Measurements from ENCODE around the gene MUSK. TPM values are rescaled to one million over a fixed set of nuclear protein-coding genes. Genes with fewer than 3 reads are reported as not detected.
A peak's percentile ranks its signal among the peaks of the same experiment; 100 is the strongest.

Gene MUSK
- total RNA-seq, 1 experiment from 2014 or later = not detected

DNA sequence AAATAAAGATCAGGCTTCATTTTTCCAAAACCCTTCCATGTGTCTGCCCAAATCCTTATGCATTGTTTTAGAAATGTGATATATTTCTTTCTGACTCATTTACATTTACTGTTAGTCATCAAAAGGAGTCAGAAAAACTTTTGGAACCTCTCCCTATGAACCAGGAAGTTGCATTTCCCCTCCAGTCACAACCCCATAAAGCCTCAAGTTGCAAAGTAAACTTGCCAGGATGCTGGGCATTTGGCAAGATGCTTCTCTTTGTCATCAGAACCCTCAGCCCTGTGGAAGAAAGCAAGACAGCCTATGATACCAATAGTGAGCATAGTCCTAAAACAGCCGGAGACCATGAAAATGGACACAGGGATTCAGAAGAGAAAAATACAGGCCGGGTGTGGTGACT is 84.2 kb downstream of the MUSK start:
- Histone ChIP-seq H3K4me1 (ENCODE audit: control insufficient read depth, insufficient read depth, low read length) (peaks cover 4% of the 10 kb centered on the region; the same call in 1 of the 2 replicates), H3K27me3 (ENCODE audit: control insufficient read depth, insufficient read depth, low read length) (no peaks in the 10 kb centered on the region), H3K27ac (ENCODE audit: low read length) (peak overlapping the region; percentile 2; the same call in 1 of the 2 replicates), H3K9me3 (ENCODE audit: control insufficient read depth, insufficient read depth, low read depth, low read length) (no peaks in the 10 kb centered on the region), H3K36me3 (ENCODE audit: control insufficient read depth, insufficient read depth, low read length) (no peaks in the 10 kb centered on the region), H3K4me3 (ENCODE audit: low read depth in 2 of 2, low read length in 2 of 2) (no peak overlapping the region)
- no peak for TF ChIP-seq TCF7L2 (IDR thresholded peaks at IDR 0.05; ENCODE audit: low read depth, low read length)
- TF ChIP-seq SIN3A (IDR thresholded peaks at IDR 0.05; ENCODE audit: borderline replicate concordance, insufficient read depth, low read depth, low read length) = no peak
- no peak; the same call in 1 of the 2 replicates for TF ChIP-seq POLR2AphosphoS5 (IDR thresholded peaks at IDR 0.05; ENCODE audit: low read depth, low read length)
- TF ChIP-seq, protein P1, sequence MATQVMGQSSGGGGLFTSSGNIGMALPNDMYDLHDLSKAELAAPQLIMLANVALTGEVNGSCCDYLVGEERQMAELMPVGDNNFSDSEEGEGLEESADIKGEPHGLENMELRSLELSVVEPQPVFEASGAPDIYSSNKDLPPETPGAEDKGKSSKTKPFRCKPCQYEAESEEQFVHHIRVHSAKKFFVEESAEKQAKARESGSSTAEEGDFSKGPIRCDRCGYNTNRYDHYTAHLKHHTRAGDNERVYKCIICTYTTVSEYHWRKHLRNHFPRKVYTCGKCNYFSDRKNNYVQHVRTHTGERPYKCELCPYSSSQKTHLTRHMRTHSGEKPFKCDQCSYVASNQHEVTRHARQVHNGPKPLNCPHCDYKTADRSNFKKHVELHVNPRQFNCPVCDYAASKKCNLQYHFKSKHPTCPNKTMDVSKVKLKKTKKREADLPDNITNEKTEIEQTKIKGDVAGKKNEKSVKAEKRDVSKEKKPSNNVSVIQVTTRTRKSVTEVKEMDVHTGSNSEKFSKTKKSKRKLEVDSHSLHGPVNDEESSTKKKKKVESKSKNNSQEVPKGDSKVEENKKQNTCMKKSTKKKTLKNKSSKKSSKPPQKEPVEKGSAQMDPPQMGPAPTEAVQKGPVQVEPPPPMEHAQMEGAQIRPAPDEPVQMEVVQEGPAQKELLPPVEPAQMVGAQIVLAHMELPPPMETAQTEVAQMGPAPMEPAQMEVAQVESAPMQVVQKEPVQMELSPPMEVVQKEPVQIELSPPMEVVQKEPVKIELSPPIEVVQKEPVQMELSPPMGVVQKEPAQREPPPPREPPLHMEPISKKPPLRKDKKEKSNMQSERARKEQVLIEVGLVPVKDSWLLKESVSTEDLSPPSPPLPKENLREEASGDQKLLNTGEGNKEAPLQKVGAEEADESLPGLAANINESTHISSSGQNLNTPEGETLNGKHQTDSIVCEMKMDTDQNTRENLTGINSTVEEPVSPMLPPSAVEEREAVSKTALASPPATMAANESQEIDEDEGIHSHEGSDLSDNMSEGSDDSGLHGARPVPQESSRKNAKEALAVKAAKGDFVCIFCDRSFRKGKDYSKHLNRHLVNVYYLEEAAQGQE (IDR thresholded peaks at IDR 0.05; ENCODE audit: insufficient read depth in 1 of 2, low read depth in 2 of 2, low read length in 1 of 2) = no peak
- TF ChIP-seq, protein P2, sequence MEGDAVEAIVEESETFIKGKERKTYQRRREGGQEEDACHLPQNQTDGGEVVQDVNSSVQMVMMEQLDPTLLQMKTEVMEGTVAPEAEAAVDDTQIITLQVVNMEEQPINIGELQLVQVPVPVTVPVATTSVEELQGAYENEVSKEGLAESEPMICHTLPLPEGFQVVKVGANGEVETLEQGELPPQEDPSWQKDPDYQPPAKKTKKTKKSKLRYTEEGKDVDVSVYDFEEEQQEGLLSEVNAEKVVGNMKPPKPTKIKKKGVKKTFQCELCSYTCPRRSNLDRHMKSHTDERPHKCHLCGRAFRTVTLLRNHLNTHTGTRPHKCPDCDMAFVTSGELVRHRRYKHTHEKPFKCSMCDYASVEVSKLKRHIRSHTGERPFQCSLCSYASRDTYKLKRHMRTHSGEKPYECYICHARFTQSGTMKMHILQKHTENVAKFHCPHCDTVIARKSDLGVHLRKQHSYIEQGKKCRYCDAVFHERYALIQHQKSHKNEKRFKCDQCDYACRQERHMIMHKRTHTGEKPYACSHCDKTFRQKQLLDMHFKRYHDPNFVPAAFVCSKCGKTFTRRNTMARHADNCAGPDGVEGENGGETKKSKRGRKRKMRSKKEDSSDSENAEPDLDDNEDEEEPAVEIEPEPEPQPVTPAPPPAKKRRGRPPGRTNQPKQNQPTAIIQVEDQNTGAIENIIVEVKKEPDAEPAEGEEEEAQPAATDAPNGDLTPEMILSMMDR (IDR thresholded peaks at IDR 0.05) = no peak
- ChIA-PET POLR2A (no interaction called here), CTCF (no interaction called here)
- DNase-seq (ENCODE audit: low read depth, low spot score) (peak; percentile 48), ATAC-seq (peak; percentile 87)
- in situ Hi-C loops (cut with HindIII; ENCODE audit: low pct_unique_long_range_greater_than_20kb, low sequenced_read_pairs) = no loop called here
- no TSS peak for BruUV-seq (replicated peaks)
- intact Hi-C loops (cut with micrococcal nuclease; ENCODE audit: unreplicated experiment) = no loop called here

DNA sequence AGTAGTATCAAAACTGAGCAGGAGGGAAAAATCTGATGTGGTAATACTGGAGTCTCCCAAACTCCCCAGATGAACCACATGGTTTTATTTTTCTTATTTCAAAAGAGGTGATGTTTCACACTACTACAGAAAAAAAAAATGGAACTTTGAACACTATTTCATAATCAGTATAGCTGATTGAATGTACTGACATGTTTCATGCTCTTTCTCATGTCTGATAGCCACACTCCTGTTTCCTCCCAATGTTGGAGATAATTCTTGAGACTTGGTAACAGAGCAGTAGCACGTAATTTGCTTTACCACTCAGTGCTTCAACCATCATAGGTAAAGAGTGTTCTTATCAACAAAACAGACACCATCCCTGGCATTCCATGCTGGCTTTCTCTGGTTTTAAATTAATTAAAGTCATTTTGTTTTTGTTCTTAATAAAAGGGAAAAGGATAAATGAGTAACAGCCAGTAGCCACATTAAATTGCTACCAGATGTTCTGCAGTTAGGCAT is 85.2 kb downstream of the MUSK start:
- no TSS peak for BruUV-seq (replicated peaks)
- Histone ChIP-seq H3K27me3 (ENCODE audit: control insufficient read depth, insufficient read depth, low read length) (no peaks in the 10 kb centered on the region), H3K36me3 (ENCODE audit: control insufficient read depth, insufficient read depth, low read length) (no peaks in the 10 kb centered on the region), H3K4me1 (ENCODE audit: control insufficient read depth, insufficient read depth, low read length) (peaks cover 4% of the 10 kb centered on the region; the same call in 1 of the 2 replicates), H3K9me3 (ENCODE audit: control insufficient read depth, insufficient read depth, low read depth, low read length) (no peaks in the 10 kb centered on the region), H3K27ac (ENCODE audit: low read length) (peak overlapping the region; percentile 17; the same call in 1 of the 2 replicates), H3K4me3 (ENCODE audit: low read depth in 2 of 2, low read length in 2 of 2) (no peak overlapping the region)
- CTCF ChIA-PET = no interaction called here
- ATAC-seq = no peak
- intact Hi-C loops (cut with micrococcal nuclease; ENCODE audit: unreplicated experiment) = no loop called here
- no peak for DNase-seq (ENCODE audit: low read depth, low spot score)
- in situ Hi-C loops (cut with HindIII; ENCODE audit: low pct_unique_long_range_greater_than_20kb, low sequenced_read_pairs) = no loop called here
- POLR2A ChIA-PET = no interaction called here
- TF ChIP-seq TCF7L2 (IDR thresholded peaks at IDR 0.05; ENCODE audit: low read depth, low read length) (no peak), SIN3A (IDR thresholded peaks at IDR 0.05; ENCODE audit: borderline replicate concordance, insufficient read depth, low read depth, low read length) (no peak), POLR2AphosphoS5 (IDR thresholded peaks at IDR 0.05; ENCODE audit: low read depth, low read length) (no peak)
- TF ChIP-seq, protein P2 (IDR thresholded peaks at IDR 0.05) = no peak
- TF ChIP-seq, protein P1 (IDR thresholded peaks at IDR 0.05; ENCODE audit: insufficient read depth in 1 of 2, low read depth in 2 of 2, low read length in 1 of 2) = no peak

Measured in Panc1 (cell line).